H9 (cell line): ENCODE data around the gene SIGLEC10. TPM values are rescaled to one million over a fixed set of nuclear protein-coding genes. Genes with fewer than 3 reads are reported as not detected.
A peak's percentile ranks its signal among the peaks of the same experiment; 100 is the strongest.

Source experiments
- DNase-seq: peaks from one replicate; pipeline ENCODE4 v3.0.0-alpha.2; 2017
- H2AFZ ChIP-seq: one replicate; pipeline ENCODE4 v1.6.1; 2013; ENCODE audit warnings: mild to moderate bottlenecking, low read length, control low read depth, moderate library complexity
- H2AK5ac ChIP-seq: 2 replicates; pipeline ENCODE4 v1.6.1; 2013; ENCODE audit warnings: low read length, control low read depth, mixed read lengths; ENCODE audit not compliant: insufficient read length
- H2BK120ac ChIP-seq: one replicate; pipeline ENCODE4 v1.6.1; 2013; ENCODE audit warnings: low read depth, mild to moderate bottlenecking, low read length, control low read depth, inconsistent platforms; ENCODE audit not compliant: poor library complexity, severe bottlenecking
- H2BK12ac ChIP-seq: 2 replicates; pipeline ENCODE4 v1.6.1; 2013; ENCODE audit warnings: low read length, control low read depth, mixed read lengths, low read depth; ENCODE audit not compliant: insufficient read length
- H2BK15ac ChIP-seq: 2 replicates; pipeline ENCODE4 v1.6.1; 2013; ENCODE audit warnings: low read depth, low read length, control low read depth
- H2BK20ac ChIP-seq: one replicate; pipeline ENCODE4 v1.6.1; 2013; ENCODE audit warnings: low read depth, mild to moderate bottlenecking, low read length, control low read depth, inconsistent platforms; ENCODE audit not compliant: poor library complexity, severe bottlenecking
- H2BK5ac ChIP-seq: 2 replicates; pipeline ENCODE4 v1.6.1; 2013; ENCODE audit warnings: low read length, control low read depth, mixed read lengths; ENCODE audit not compliant: insufficient read length
- H3K14ac ChIP-seq: 2 replicates; pipeline ENCODE4 v1.6.1; 2013; ENCODE audit warnings: low read length, control low read depth; ENCODE audit not compliant: insufficient read depth
- H3K18ac ChIP-seq: 2 replicates; pipeline ENCODE4 v1.6.1; 2013; ENCODE audit warnings: low read depth, mild to moderate bottlenecking, mixed read lengths, low read length, control low read depth; ENCODE audit not compliant: insufficient read length
- H3K23ac ChIP-seq: 2 replicates; pipeline ENCODE4 v1.6.1; 2013; ENCODE audit warnings: low read length, control low read depth, mixed read lengths, low read depth; ENCODE audit not compliant: insufficient read length
- H3K23me2 ChIP-seq: 2 replicates; pipeline ENCODE4 v1.6.1; 2013; ENCODE audit warnings: low read depth, mild to moderate bottlenecking, mixed read lengths, low read length, control low read depth; ENCODE audit not compliant: insufficient read length, poor library complexity, severe bottlenecking
- H3K27ac ChIP-seq: 2 replicates; pipeline ENCODE4 v1.5.1; 2013; ENCODE audit warnings: low read length, control low read depth, mixed read lengths, low read depth; ENCODE audit not compliant: insufficient read length
- H3K27me3 ChIP-seq: 2 replicates; pipeline ENCODE4 v1.6.1; 2013; ENCODE audit warnings: low read length, control low read depth, inconsistent platforms; ENCODE audit not compliant: insufficient read depth
- H3K4ac ChIP-seq: 2 replicates; pipeline ENCODE4 v1.6.1; 2013; ENCODE audit warnings: low read depth, mild to moderate bottlenecking, control low read depth, inconsistent platforms, low read length, moderate library complexity
- H3K4me1 ChIP-seq: 2 replicates; pipeline ENCODE4 v1.6.1; 2013; ENCODE audit warnings: low read length, control low read depth, inconsistent platforms; ENCODE audit not compliant: insufficient read depth
- H3K4me2 ChIP-seq: 2 replicates; pipeline ENCODE4 v1.6.1; 2013; ENCODE audit warnings: low read length, control low read depth, mixed read lengths; ENCODE audit not compliant: insufficient read length, insufficient read depth
- H3K56ac ChIP-seq: 2 replicates; pipeline ENCODE4 v1.6.1; 2013; ENCODE audit warnings: low read depth, mild to moderate bottlenecking, mixed read lengths, low read length, control low read depth; ENCODE audit not compliant: insufficient read length
- H3K79me1 ChIP-seq: 2 replicates; pipeline ENCODE4 v1.6.1; 2013; ENCODE audit warnings: low read depth, mild to moderate bottlenecking, moderate library complexity, low read length, control low read depth, inconsistent platforms; ENCODE audit not compliant: insufficient read depth, poor library complexity, severe bottlenecking
- H3K79me2 ChIP-seq: 2 replicates; pipeline ENCODE4 v1.6.1; 2013; ENCODE audit warnings: low read length, control low read depth, inconsistent platforms; ENCODE audit not compliant: insufficient read depth
- H3K9ac ChIP-seq: 2 replicates; pipeline ENCODE4 v1.6.1; 2013; ENCODE audit warnings: low read length, control low read depth, mixed read lengths; ENCODE audit not compliant: insufficient read length; ENCODE audit errors: extremely low read depth
- H3K9me3 ChIP-seq: one replicate; pipeline ENCODE4 v1.6.1; 2013; ENCODE audit warnings: low read depth, low read length, inconsistent platforms; ENCODE audit not compliant: control insufficient read depth
- H3T11ph ChIP-seq: one replicate; pipeline ENCODE4 v1.6.1; 2013; ENCODE audit warnings: mild to moderate bottlenecking, low read length, control low read depth, inconsistent platforms
- H4K20me1 ChIP-seq: one replicate; pipeline ENCODE4 v1.6.1; 2013; ENCODE audit not compliant: control insufficient read depth, insufficient read length, insufficient read depth
- H4K5ac ChIP-seq: 2 replicates; pipeline ENCODE4 v1.6.1; 2013; ENCODE audit warnings: low read depth, mild to moderate bottlenecking, mixed read lengths, low read length, control low read depth; ENCODE audit not compliant: insufficient read length
- H4K8ac ChIP-seq: replicated peaks from 2 replicates; pipeline ENCODE4 v1.6.1; 2013; ENCODE audit warnings: low read length, control low read depth, mixed read lengths, low read depth; ENCODE audit not compliant: insufficient read length
- H4K91ac ChIP-seq: 2 replicates; pipeline ENCODE4 v1.6.1; 2013; ENCODE audit warnings: low read depth, mild to moderate bottlenecking, moderate library complexity, mixed read lengths, low read length, control low read depth; ENCODE audit not compliant: insufficient read length
- H3K27ac Mint-ChIP-seq, 3 experiments: 2 replicates in 2 of 3; 3 replicates in 1 of 3; pipeline ENCODE4 v1.8.0; 2020 to 2021; ENCODE audit warnings: mixed read lengths in 3 of 3, mild to moderate bottlenecking in 1 of 3, moderate library complexity in 1 of 3
- H3K27me3 Mint-ChIP-seq: 2 replicates; pipeline ENCODE4 v1.8.0; 2021; ENCODE audit warnings: low read depth, mild to moderate bottlenecking, moderate library complexity, mixed read lengths
- H3K36me3 Mint-ChIP-seq, 3 experiments: 2 replicates in 2 of 3; 3 replicates in 1 of 3; pipeline ENCODE4 v1.8.0; 2020 to 2021; ENCODE audit warnings: low read depth in 3 of 3, mixed read lengths in 3 of 3; ENCODE audit not compliant: insufficient read depth in 1 of 3
- H3K4me1 Mint-ChIP-seq, 2 experiments: 2 replicates each; pipeline ENCODE4 v1.8.0; 2020; ENCODE audit warnings: mixed read lengths in 2 of 2
- H3K4me3 Mint-ChIP-seq, 2 experiments: 2 replicates in 1 of 2; 3 replicates in 1 of 2; pipeline ENCODE4 v1.8.0; 2020 to 2021; ENCODE audit warnings: mild to moderate bottlenecking in 2 of 2, mixed read lengths in 2 of 2, moderate library complexity in 1 of 2
- H3K9me3 Mint-ChIP-seq, 2 experiments: 2 replicates in 1 of 2; 3 replicates in 1 of 2; pipeline ENCODE4 v1.8.0; 2020; ENCODE audit warnings: mild to moderate bottlenecking in 2 of 2, mixed read lengths in 2 of 2, moderate library complexity in 1 of 2
- CTCF ChIP-seq: fragments of 200-600 bp; sonication (generic); conservative IDR thresholded peaks from 3 replicates; pipeline ENCODE4 v1.8.0; 2021; ENCODE audit warnings: antibody characterized with exemption, mild to moderate bottlenecking
- WGBS: extraction: QIAGEN DNeasy Blood & Tissue Kit; methylation state at CpG from one replicate; pipeline ENCODE4 v1.1.7; 2013; ENCODE audit warnings: missing lambda C conversion rate, low lambda C conversion rate, mixed read lengths; ENCODE audit not compliant: insufficient read length; ENCODE audit errors: extremely low coverage; 5-methylcytosine and 5-hydroxymethylcytosine counted together
- total RNA-seq: library from RNA; stranded (reverse); gene quantifications from 2 replicates; pipeline ENCODE4 v1.2.1, GENCODE V29; 2021

SIGLEC10 gene
- total RNA-seq, 1 experiment from 2014 or later = not detected

- H3K9ac ChIP-seq = no peak overlapping the region
- no peak overlapping the region for H3K27ac Mint-ChIP-seq
- H3K23me2 ChIP-seq = peaks cover 8% of the 10 kb centered on the region
- peaks cover 23 to 57% of the 10 kb centered on the region in 2 experiments for H3K4me1 Mint-ChIP-seq
- no peaks in the 10 kb centered on the region; a peak in 2 of 5 replicates for H3K9me3 Mint-ChIP-seq
- H3K23ac ChIP-seq = no peak overlapping the region
- no peaks in the 10 kb centered on the region for H3K79me1 ChIP-seq
- no peak overlapping the region for H2BK15ac ChIP-seq
- H2BK12ac ChIP-seq = no peak overlapping the region
- no peak for DNase-seq
- peaks cover 1% of the 10 kb centered on the region; the same call in 1 of the 2 replicates for H3K27me3 Mint-ChIP-seq
- H3K4me3 Mint-ChIP-seq = peak overlapping the region in 1 of 2 experiments; percentile 41; a peak in 3 of 5 replicates
- H3K36me3 Mint-ChIP-seq = peaks cover 0 to 8% (median 6%) of the 10 kb centered on the region in 3 experiments; a peak in 5 of 7 replicates
- no peaks in the 10 kb centered on the region for H3K79me2 ChIP-seq
- H3K4me1 ChIP-seq = no peaks in the 10 kb centered on the region
- H3K27ac ChIP-seq = no peak overlapping the region
- H3K27me3 ChIP-seq = no peaks in the 10 kb centered on the region
- H2AFZ ChIP-seq = no peak overlapping the region
- H4K91ac ChIP-seq = no peak overlapping the region
- no peak overlapping the region for H2AK5ac ChIP-seq
- H3T11ph ChIP-seq = no peak overlapping the region
- WGBS = no CpG with 5 or more reads among the region's 1 CpG
- H3K9me3 ChIP-seq = no peaks in the 10 kb centered on the region
- no peak overlapping the region for H2BK5ac ChIP-seq
- no peaks in the 10 kb centered on the region for H4K20me1 ChIP-seq
- no peak for TF ChIP-seq CTCF
- H3K18ac ChIP-seq = no peak overlapping the region
- H3K4ac ChIP-seq = no peak overlapping the region
- no peak overlapping the region for H3K14ac ChIP-seq
- H4K5ac ChIP-seq = no peak overlapping the region
- H4K8ac ChIP-seq = no peak overlapping the region
- H3K56ac ChIP-seq = no peak overlapping the region
- H3K4me2 ChIP-seq = no peak overlapping the region
- no peak overlapping the region for H2BK120ac ChIP-seq
- H2BK20ac ChIP-seq = no peak overlapping the region
These were observed 24.7 kb downstream of the SIGLEC10 start for GRCh38 chr19:51392701-51393100.
